Trophoblast cell (in vitro differentiated cells and primary cell): ENCODE data around the gene PRDM1.

ENCODE experiments used
- DNase-seq, 2 donors: peaks; one replicate each; pipeline ENCODE4 v3.0.0-alpha.2; 2016
- H2AFZ ChIP-seq: 2 replicates; pipeline ENCODE4 v1.6.1; 2013; ENCODE audit warnings: low read length, moderate library complexity, mild to moderate bottlenecking; ENCODE audit not compliant: insufficient read depth, poor library complexity
- H2AK5ac ChIP-seq: 2 replicates; pipeline ENCODE4 v1.6.1; 2013; ENCODE audit warnings: mild to moderate bottlenecking, low read length
- H2BK120ac ChIP-seq: 2 replicates; pipeline ENCODE4 v1.6.1; 2013; ENCODE audit warnings: low read length, mild to moderate bottlenecking, moderate library complexity; ENCODE audit not compliant: insufficient read depth, poor library complexity
- H2BK12ac ChIP-seq: 2 replicates; pipeline ENCODE4 v1.6.1; 2013; ENCODE audit warnings: mild to moderate bottlenecking, low read length, moderate library complexity
- H2BK5ac ChIP-seq: 2 replicates; pipeline ENCODE4 v1.6.1; 2013; ENCODE audit warnings: low read length, low read depth, moderate library complexity, mild to moderate bottlenecking; ENCODE audit not compliant: poor library complexity
- H3K14ac ChIP-seq: 2 replicates; pipeline ENCODE4 v1.6.1; 2013; ENCODE audit warnings: mild to moderate bottlenecking, low read length
- H3K18ac ChIP-seq: 2 replicates; pipeline ENCODE4 v1.6.1; 2013; ENCODE audit warnings: mild to moderate bottlenecking, low read length
- H3K23ac ChIP-seq: 2 replicates; pipeline ENCODE4 v1.6.1; 2013; ENCODE audit warnings: low read length
- H3K27ac ChIP-seq: 2 replicates; pipeline ENCODE4 v1.5.1; 2013; ENCODE audit warnings: low read depth, mild to moderate bottlenecking, inconsistent platforms, low read length, moderate library complexity
- H3K27me3 ChIP-seq: 2 replicates; pipeline ENCODE4 v1.6.1; 2013; ENCODE audit warnings: inconsistent platforms, mild to moderate bottlenecking, low read length, moderate library complexity; ENCODE audit not compliant: insufficient read depth
- H3K36me3 ChIP-seq, 2 experiments: 1 replicate in 1 of 2; 2 replicates in 1 of 2; pipeline ENCODE4 v1.6.1; 2013; ENCODE audit warnings: low read length in 2 of 2, mild to moderate bottlenecking in 2 of 2, moderate library complexity in 1 of 2; ENCODE audit not compliant: insufficient read depth in 2 of 2, control insufficient read depth in 1 of 2
- H3K4ac ChIP-seq: 2 replicates; pipeline ENCODE4 v1.6.1; 2013; ENCODE audit warnings: low read depth, mild to moderate bottlenecking, low read length, moderate library complexity
- H3K4me1 ChIP-seq, 2 experiments: 1 replicate in 1 of 2; 2 replicates in 1 of 2; pipeline ENCODE4 v1.6.1; 2013; ENCODE audit warnings: low read length in 2 of 2, mild to moderate bottlenecking in 2 of 2, moderate library complexity in 1 of 2; ENCODE audit not compliant: insufficient read depth in 2 of 2, control insufficient read depth in 1 of 2
- H3K4me2 ChIP-seq: 2 replicates; pipeline ENCODE4 v1.6.1; 2013; ENCODE audit warnings: inconsistent platforms, mild to moderate bottlenecking, low read length, moderate library complexity
- H3K4me3 ChIP-seq: 2 replicates; pipeline ENCODE4 v1.5.1; 2013; ENCODE audit warnings: mild to moderate bottlenecking, low read depth, low read length, inconsistent platforms
- H3K79me1 ChIP-seq: one replicate; pipeline ENCODE4 v1.6.1; 2013; ENCODE audit warnings: low read length
- H3K79me2 ChIP-seq: 2 replicates; pipeline ENCODE4 v1.6.1; 2013; ENCODE audit warnings: low read length, mild to moderate bottlenecking; ENCODE audit not compliant: control insufficient read depth, insufficient read depth, poor library complexity
- H3K9ac ChIP-seq: 2 replicates; pipeline ENCODE4 v1.6.1; 2013; ENCODE audit warnings: mild to moderate bottlenecking, low read length
- H3K9me3 ChIP-seq: 2 replicates; pipeline ENCODE4 v1.6.1; 2013; ENCODE audit warnings: low read depth, mild to moderate bottlenecking, control low read depth, inconsistent platforms, low read length; ENCODE audit not compliant: insufficient read depth
- H4K12ac ChIP-seq: 2 replicates; pipeline ENCODE4 v1.6.1; 2013; ENCODE audit warnings: low read depth, mild to moderate bottlenecking, low read length, moderate library complexity
- H4K8ac ChIP-seq: 2 replicates; pipeline ENCODE4 v1.6.1; 2013; ENCODE audit warnings: low read depth, mild to moderate bottlenecking, low read length, moderate library complexity
- H4K91ac ChIP-seq: one replicate; pipeline ENCODE4 v1.6.1; 2013; ENCODE audit warnings: low read depth, mild to moderate bottlenecking, low read length, moderate library complexity
- WGBS: extraction: QIAGEN DNeasy Blood & Tissue Kit; methylation state at CpG from one replicate; pipeline ENCODE4 v1.1.7; 2013; ENCODE audit warnings: missing lambda C conversion rate; ENCODE audit not compliant: insufficient read length, insufficient coverage; ENCODE audit errors: extremely low coverage; 5-methylcytosine and 5-hydroxymethylcytosine counted together

The PRDM1 gene

GRCh38 chr6:106050538-106050937, 35.6 kb upstream of the PRDM1 start:
- H3K18ac ChIP-seq: no peak overlapping the region
- DNase-seq: no peak
- no peaks in the 10 kb centered on the region for H3K9me3 ChIP-seq
- WGBS: no CpG with 5 or more reads among the region's 4 CpGs
- no peak overlapping the region for H2AK5ac ChIP-seq
- H3K4ac ChIP-seq: no peak overlapping the region
- H3K4me2 ChIP-seq: no peak overlapping the region
- no peak overlapping the region for H2AFZ ChIP-seq
- H3K79me1 ChIP-seq: no peaks in the 10 kb centered on the region
- no peak overlapping the region for H2BK12ac ChIP-seq
- H3K79me2 ChIP-seq: no peaks in the 10 kb centered on the region
- no peak overlapping the region for H3K23ac ChIP-seq
- H3K14ac ChIP-seq: no peak overlapping the region
- no peaks in the 10 kb centered on the region for H3K27me3 ChIP-seq
- H4K8ac ChIP-seq: no peak overlapping the region
- H3K4me1 ChIP-seq: no peaks in the 10 kb centered on the region
- no peak overlapping the region for H2BK120ac ChIP-seq
- no peak overlapping the region for H4K12ac ChIP-seq
- no peak overlapping the region for H4K91ac ChIP-seq
- H3K27ac ChIP-seq: no peak overlapping the region
- H3K4me3 ChIP-seq: no peak overlapping the region
- H3K36me3 ChIP-seq: no peaks in the 10 kb centered on the region
- H2BK5ac ChIP-seq: no peak overlapping the region
- H3K9ac ChIP-seq: no peak overlapping the region

- WGBS: no CpG with 5 or more reads among the region's 3 CpGs
- no peak overlapping the region for H3K4ac ChIP-seq
- no peak overlapping the region for H4K12ac ChIP-seq
- H3K4me3 ChIP-seq: no peak overlapping the region
- H3K4me2 ChIP-seq: no peak overlapping the region
- H2AK5ac ChIP-seq: no peak overlapping the region
- H3K79me1 ChIP-seq: no peaks in the 10 kb centered on the region
- H3K18ac ChIP-seq: no peak overlapping the region
- H3K27ac ChIP-seq: no peak overlapping the region
- no peak overlapping the region for H2AFZ ChIP-seq
- no peak overlapping the region for H3K23ac ChIP-seq
- no peaks in the 10 kb centered on the region for H3K4me1 ChIP-seq
- no peaks in the 10 kb centered on the region for H3K27me3 ChIP-seq
- no peak overlapping the region for H4K8ac ChIP-seq
- H2BK12ac ChIP-seq: no peak overlapping the region
- no peak overlapping the region for H2BK120ac ChIP-seq
- no peak overlapping the region for H3K9ac ChIP-seq
- no peak overlapping the region for H4K91ac ChIP-seq
- no peak overlapping the region for H3K14ac ChIP-seq
- H3K79me2 ChIP-seq: no peaks in the 10 kb centered on the region
- DNase-seq: no peak
- no peaks in the 10 kb centered on the region for H3K36me3 ChIP-seq
- H3K9me3 ChIP-seq: no peaks in the 10 kb centered on the region
- no peak overlapping the region for H2BK5ac ChIP-seq
Measured at GRCh38 chr6:106051226-106051625, 34.9 kb upstream of the PRDM1 start.

- Histone ChIP-seq H3K36me3 (no peaks in the 10 kb centered on the region), H3K79me2 (no peaks in the 10 kb centered on the region), H3K18ac (no peak overlapping the region), H3K27ac (no peak overlapping the region), H3K9me3 (no peaks in the 10 kb centered on the region), H4K12ac (no peak overlapping the region), H3K14ac (no peak overlapping the region), H4K8ac (no peak overlapping the region), H3K23ac (no peak overlapping the region), H3K27me3 (no peaks in the 10 kb centered on the region), H4K91ac (no peak overlapping the region), H3K4me1 (no peaks in the 10 kb centered on the region), H2BK12ac (no peak overlapping the region), H3K4me3 (no peak overlapping the region), H2AK5ac (no peak overlapping the region), H2AFZ (no peak overlapping the region), H2BK120ac (no peak overlapping the region), H2BK5ac (no peak overlapping the region), H3K4me2 (no peak overlapping the region), H3K79me1 (no peaks in the 10 kb centered on the region), H3K9ac (no peak overlapping the region), H3K4ac (no peak overlapping the region)
- no peak for DNase-seq
- WGBS: no CpG with 5 or more reads among the region's 3 CpGs
Measured at GRCh38 chr6:106053484-106054205, 32.5 kb upstream of the PRDM1 start.

DNA sequence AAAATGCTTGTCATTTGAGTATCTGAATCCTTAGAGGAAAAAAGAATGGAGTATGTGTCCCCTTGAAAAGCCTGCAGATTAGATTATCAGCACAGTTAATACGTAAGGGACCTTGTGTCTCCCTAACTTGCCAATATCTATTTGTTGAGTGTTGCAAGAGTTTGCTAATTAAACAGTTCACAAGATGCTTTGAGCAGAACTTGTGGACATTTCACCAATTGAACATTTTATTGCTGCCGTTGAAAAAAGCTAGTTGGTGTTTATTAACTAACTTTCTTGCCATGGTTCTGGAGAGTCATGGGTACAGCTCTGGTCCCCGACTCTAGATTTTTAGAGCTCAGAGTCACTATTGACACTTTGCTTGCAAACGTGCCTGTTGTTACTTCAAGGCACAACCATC, 30.6 kb upstream of the PRDM1 start:
- H3K36me3 ChIP-seq: no peaks in the 10 kb centered on the region
- H3K18ac ChIP-seq: no peak overlapping the region
- H2AK5ac ChIP-seq: no peak overlapping the region
- no peak overlapping the region for H4K8ac ChIP-seq
- H3K4me1 ChIP-seq: no peaks in the 10 kb centered on the region
- no peak overlapping the region for H3K4me3 ChIP-seq
- no peak overlapping the region for H2AFZ ChIP-seq
- H3K79me2 ChIP-seq: no peaks in the 10 kb centered on the region
- H3K79me1 ChIP-seq: no peaks in the 10 kb centered on the region
- H3K27me3 ChIP-seq: peaks cover 2% of the 10 kb centered on the region
- no peak overlapping the region for H3K27ac ChIP-seq
- no peak overlapping the region for H3K23ac ChIP-seq
- no peak overlapping the region for H3K9ac ChIP-seq
- H2BK5ac ChIP-seq: no peak overlapping the region
- no peak for DNase-seq
- H4K91ac ChIP-seq: no peak overlapping the region
- H2BK120ac ChIP-seq: no peak overlapping the region
- H3K9me3 ChIP-seq: no peaks in the 10 kb centered on the region
- H3K4me2 ChIP-seq: no peak overlapping the region
- H4K12ac ChIP-seq: no peak overlapping the region
- no peak overlapping the region for H2BK12ac ChIP-seq
- WGBS: no CpG with 5 or more reads among the region's 4 CpGs
- no peak overlapping the region for H3K14ac ChIP-seq
- H3K4ac ChIP-seq: no peak overlapping the region
